ENCODE data around the gene SPON2.

SPON2 gene

DNA sequence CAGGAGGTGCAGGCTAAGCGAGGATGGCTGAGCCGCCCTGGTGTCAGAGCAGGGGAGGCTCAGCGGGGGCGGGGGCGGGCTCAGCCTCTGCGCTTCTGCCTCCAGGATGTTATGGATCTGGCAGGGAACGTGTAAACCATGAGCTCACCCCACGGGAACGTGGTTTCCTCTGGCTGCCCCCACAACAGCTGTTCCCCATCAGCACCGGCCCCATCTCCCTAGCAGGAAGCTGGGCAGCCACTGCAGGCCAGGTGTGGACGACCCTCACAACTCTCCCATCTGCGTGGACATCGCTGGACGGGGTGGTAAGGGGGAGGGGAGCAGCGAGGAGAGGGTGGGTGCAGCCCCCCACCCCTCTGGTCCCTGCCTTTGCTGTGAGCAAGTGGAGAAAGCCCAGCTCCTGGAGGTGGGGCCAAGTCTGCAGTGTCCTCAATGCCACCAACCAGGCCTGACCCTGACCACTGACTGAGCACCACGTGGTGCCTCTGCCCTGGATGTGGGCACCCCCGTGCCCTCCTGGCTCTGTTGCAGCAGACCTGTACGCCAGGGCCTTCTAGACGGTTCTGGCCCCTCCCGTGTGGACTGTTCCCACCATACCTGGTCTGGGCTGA lies 28.1 kb upstream of the SPON2 start:
- ATAC-seq = peak; percentile 88
- TF ChIP-seq SNAI2 (CRISPR knock-in tag; IDR thresholded peaks at IDR 0.05) = no peak
- no peak for TF ChIP-seq ZNF70 (CRISPR knock-in tag; IDR thresholded peaks at IDR 0.05)
- TF ChIP-seq, protein P1, sequence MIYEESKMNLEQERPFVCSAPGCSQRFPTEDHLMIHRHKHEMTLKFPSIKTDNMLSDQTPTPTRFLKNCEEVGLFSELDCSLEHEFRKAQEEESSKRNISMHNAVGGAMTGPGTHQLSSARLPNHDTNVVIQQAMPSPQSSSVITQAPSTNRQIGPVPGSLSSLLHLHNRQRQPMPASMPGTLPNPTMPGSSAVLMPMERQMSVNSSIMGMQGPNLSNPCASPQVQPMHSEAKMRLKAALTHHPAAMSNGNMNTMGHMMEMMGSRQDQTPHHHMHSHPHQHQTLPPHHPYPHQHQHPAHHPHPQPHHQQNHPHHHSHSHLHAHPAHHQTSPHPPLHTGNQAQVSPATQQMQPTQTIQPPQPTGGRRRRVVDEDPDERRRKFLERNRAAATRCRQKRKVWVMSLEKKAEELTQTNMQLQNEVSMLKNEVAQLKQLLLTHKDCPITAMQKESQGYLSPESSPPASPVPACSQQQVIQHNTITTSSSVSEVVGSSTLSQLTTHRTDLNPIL (CRISPR knock-in tag; IDR thresholded peaks at IDR 0.05; ENCODE audit: low read depth) = no peak
- TF ChIP-seq TOX (CRISPR knock-in tag; IDR thresholded peaks at IDR 0.05; ENCODE audit: borderline replicate concordance) = no peak
- no peak for TF ChIP-seq ZC3H10 (CRISPR knock-in tag; IDR thresholded peaks at IDR 0.05)
- TF ChIP-seq ESRRG (CRISPR knock-in tag; IDR thresholded peaks at IDR 0.05) = no peak
- no peak for TF ChIP-seq RARB (CRISPR knock-in tag; IDR thresholded peaks at IDR 0.05)
- no peak for TF ChIP-seq ARNTL (CRISPR knock-in tag; IDR thresholded peaks at IDR 0.05; ENCODE audit: borderline replicate concordance, low read depth)
- no peak for TF ChIP-seq ZFP3 (CRISPR knock-in tag; IDR thresholded peaks at IDR 0.05)
- no peak for TF ChIP-seq ZFP30 (CRISPR knock-in tag; IDR thresholded peaks at IDR 0.05)
- no peak for TF ChIP-seq PPARA (CRISPR knock-in tag; IDR thresholded peaks at IDR 0.05; ENCODE audit: borderline replicate concordance)
- TF ChIP-seq OSR1 (CRISPR knock-in tag; IDR thresholded peaks at IDR 0.05) = no peak
- TF ChIP-seq, protein P2, sequence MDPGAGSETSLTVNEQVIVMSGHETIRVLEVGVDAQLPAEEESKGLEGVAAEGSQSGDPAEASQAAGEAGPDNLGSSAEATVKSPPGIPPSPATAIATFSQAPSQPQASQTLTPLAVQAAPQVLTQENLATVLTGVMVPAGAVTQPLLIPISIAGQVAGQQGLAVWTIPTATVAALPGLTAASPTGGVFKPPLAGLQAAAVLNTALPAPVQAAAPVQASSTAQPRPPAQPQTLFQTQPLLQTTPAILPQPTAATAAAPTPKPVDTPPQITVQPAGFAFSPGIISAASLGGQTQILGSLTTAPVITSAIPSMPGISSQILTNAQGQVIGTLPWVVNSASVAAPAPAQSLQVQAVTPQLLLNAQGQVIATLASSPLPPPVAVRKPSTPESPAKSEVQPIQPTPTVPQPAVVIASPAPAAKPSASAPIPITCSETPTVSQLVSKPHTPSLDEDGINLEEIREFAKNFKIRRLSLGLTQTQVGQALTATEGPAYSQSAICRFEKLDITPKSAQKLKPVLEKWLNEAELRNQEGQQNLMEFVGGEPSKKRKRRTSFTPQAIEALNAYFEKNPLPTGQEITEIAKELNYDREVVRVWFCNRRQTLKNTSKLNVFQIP (CRISPR knock-in tag; IDR thresholded peaks at IDR 0.05; ENCODE audit: borderline replicate concordance, low read depth) = no peak
- TF ChIP-seq ZNF8 (CRISPR knock-in tag; IDR thresholded peaks at IDR 0.05) = no peak
- TF ChIP-seq ISL1 (CRISPR knock-in tag; IDR thresholded peaks at IDR 0.05) = no peak

DNA sequence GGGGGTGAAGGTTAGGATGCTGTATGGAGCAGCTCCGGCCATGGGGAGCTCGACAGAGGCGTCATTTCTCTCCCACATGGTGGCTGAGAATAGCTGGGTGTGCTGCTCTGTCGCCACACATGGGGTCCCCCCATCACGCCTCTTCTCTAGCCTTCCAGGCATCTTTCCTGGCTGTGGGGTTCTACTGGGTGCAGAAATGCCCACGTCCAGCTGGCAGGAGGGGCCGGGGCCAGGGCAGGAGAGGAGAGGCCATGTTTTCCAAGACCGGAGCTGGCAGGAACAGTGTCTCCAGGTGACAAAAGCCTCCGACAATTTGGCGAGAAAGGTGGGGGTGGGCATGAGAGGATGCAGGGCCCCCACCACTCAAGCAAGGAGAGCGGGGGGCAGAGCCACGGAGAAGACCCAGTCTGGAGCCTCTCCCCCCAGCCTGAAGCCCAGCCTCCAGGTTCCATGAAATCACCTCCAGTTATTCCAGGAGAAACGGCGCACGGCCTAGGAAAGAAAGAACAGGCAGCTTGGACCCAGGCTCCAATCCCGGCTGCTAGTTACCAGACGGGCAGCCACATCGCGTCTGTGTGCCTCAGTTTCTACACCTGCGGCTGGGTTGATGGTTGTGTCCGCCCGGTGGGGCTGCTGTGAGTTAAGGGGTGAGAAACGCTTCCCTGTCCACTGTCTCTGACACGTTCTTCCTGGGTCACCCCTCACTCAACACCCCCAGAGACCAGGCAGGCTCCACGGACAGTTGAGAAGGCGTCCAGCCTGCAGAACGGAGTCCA lies 27.4 kb upstream of the SPON2 start:
- no peak for TF ChIP-seq ZC3H10 (CRISPR knock-in tag; IDR thresholded peaks at IDR 0.05)
- no peak for TF ChIP-seq ZNF565 (CRISPR knock-in tag; conservative IDR thresholded peaks at IDR 0.05; ENCODE audit: low read depth)
- TF ChIP-seq, protein P2 (CRISPR knock-in tag; IDR thresholded peaks at IDR 0.05; ENCODE audit: borderline replicate concordance, low read depth) = no peak
- TF ChIP-seq ARNTL (CRISPR knock-in tag; IDR thresholded peaks at IDR 0.05; ENCODE audit: borderline replicate concordance, low read depth) = no peak
- TF ChIP-seq SNAI2 (CRISPR knock-in tag; IDR thresholded peaks at IDR 0.05) = no peak
- TF ChIP-seq ZFP30 (CRISPR knock-in tag; IDR thresholded peaks at IDR 0.05) = no peak
- no peak for TF ChIP-seq ESRRG (CRISPR knock-in tag; IDR thresholded peaks at IDR 0.05)
- TF ChIP-seq, protein P3, sequence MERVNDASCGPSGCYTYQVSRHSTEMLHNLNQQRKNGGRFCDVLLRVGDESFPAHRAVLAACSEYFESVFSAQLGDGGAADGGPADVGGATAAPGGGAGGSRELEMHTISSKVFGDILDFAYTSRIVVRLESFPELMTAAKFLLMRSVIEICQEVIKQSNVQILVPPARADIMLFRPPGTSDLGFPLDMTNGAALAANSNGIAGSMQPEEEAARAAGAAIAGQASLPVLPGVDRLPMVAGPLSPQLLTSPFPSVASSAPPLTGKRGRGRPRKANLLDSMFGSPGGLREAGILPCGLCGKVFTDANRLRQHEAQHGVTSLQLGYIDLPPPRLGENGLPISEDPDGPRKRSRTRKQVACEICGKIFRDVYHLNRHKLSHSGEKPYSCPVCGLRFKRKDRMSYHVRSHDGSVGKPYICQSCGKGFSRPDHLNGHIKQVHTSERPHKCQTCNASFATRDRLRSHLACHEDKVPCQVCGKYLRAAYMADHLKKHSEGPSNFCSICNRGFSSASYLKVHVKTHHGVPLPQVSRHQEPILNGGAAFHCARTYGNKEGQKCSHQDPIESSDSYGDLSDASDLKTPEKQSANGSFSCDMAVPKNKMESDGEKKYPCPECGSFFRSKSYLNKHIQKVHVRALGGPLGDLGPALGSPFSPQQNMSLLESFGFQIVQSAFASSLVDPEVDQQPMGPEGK (CRISPR knock-in tag; IDR thresholded peaks at IDR 0.05; ENCODE audit: borderline replicate concordance) = no peak
- no peak for TF ChIP-seq CSDC2 (CRISPR knock-in tag; IDR thresholded peaks at IDR 0.05)
- no peak for TF ChIP-seq RARB (CRISPR knock-in tag; IDR thresholded peaks at IDR 0.05)
- no peak for TF ChIP-seq TCF4 (CRISPR knock-in tag; IDR thresholded peaks at IDR 0.05; ENCODE audit: borderline replicate concordance)
- no peak for TF ChIP-seq ZFP3 (CRISPR knock-in tag; IDR thresholded peaks at IDR 0.05)
- TF ChIP-seq, protein P4, sequence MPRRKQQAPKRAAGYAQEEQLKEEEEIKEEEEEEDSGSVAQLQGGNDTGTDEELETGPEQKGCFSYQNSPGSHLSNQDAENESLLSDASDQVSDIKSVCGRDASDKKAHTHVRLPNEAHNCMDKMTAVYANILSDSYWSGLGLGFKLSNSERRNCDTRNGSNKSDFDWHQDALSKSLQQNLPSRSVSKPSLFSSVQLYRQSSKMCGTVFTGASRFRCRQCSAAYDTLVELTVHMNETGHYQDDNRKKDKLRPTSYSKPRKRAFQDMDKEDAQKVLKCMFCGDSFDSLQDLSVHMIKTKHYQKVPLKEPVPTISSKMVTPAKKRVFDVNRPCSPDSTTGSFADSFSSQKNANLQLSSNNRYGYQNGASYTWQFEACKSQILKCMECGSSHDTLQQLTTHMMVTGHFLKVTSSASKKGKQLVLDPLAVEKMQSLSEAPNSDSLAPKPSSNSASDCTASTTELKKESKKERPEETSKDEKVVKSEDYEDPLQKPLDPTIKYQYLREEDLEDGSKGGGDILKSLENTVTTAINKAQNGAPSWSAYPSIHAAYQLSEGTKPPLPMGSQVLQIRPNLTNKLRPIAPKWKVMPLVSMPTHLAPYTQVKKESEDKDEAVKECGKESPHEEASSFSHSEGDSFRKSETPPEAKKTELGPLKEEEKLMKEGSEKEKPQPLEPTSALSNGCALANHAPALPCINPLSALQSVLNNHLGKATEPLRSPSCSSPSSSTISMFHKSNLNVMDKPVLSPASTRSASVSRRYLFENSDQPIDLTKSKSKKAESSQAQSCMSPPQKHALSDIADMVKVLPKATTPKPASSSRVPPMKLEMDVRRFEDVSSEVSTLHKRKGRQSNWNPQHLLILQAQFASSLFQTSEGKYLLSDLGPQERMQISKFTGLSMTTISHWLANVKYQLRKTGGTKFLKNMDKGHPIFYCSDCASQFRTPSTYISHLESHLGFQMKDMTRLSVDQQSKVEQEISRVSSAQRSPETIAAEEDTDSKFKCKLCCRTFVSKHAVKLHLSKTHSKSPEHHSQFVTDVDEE (CRISPR knock-in tag; IDR thresholded peaks at IDR 0.05) = no peak
- no peak for TF ChIP-seq PPARA (CRISPR knock-in tag; IDR thresholded peaks at IDR 0.05; ENCODE audit: borderline replicate concordance)
- ATAC-seq = no peak
